ENCODE results near the gene NAV1. TPM values are rescaled to one million over a fixed set of nuclear protein-coding genes. Genes with fewer than 3 reads are reported as not detected.

Gene NAV1
- total and polyA plus RNA-seq, 9 of the 15 experiments (the other 6 are each of a cell fraction or from before 2014, with no cell fraction given) = 0.91 to 16.8 (median 3.2) TPM

- TF ChIP-seq KLF6 (CRISPR knock-in tag; IDR thresholded peaks at IDR 0.05; ENCODE audit: borderline replicate concordance) = peak; percentile 88
- no peak for TF ChIP-seq PBX2 (CRISPR knock-in tag; IDR thresholded peaks at IDR 0.05; ENCODE audit: low read depth)
- TF ChIP-seq PBX2 (tag; conservative IDR thresholded peaks at IDR 0.05; ENCODE audit: low read depth) = peak; percentile 74
- no peak for TF ChIP-seq BRF1 (IDR thresholded peaks at IDR 0.05; ENCODE audit: borderline replicate concordance, extremely low read depth, insufficient read length)
- no peak for TF ChIP-seq PHTF2 (CRISPR knock-in tag; IDR thresholded peaks at IDR 0.05)
- TF ChIP-seq SIX5 (IDR thresholded peaks at IDR 0.05; ENCODE audit: borderline replicate concordance in 1 of 2, insufficient read depth in 1 of 2, low read depth in 1 of 2, low read length in 2 of 2) = no peak
- TF ChIP-seq DEAF1 (CRISPR knock-in tag; IDR thresholded peaks at IDR 0.05) = peak; percentile 63
- TF ChIP-seq RBM25 (IDR thresholded peaks at IDR 0.05; ENCODE audit: low read depth, low read length, severe bottlenecking) = peak; percentile 18
- TF ChIP-seq MGA (IDR thresholded peaks at IDR 0.05) = peak; percentile 54
- no peak for TF ChIP-seq ZNF436 (CRISPR knock-in tag; IDR thresholded peaks at IDR 0.05)
These were observed 39.3 kb downstream of the NAV1 start (continued) for GRCh38 chr1:201578008-201578888.

All from K562 (cell line).